Effector CD8-positive, alpha-beta T cell (primary cell): ENCODE results near the gene GNGT1.

Experiments used
- DNase-seq: peaks from one replicate; lab custom pipeline; 2025; lab: John Stamatoyannopoulos, UW
- total RNA-seq, 4 experiments: gene quantifications; one replicate each; lab custom pipeline; 2026; lab: John Stamatoyannopoulos, UW

Gene GNGT1
- total RNA-seq = 0 reads per million in 4 experiments

GRCh38 chr7:93906267-93906666 is at the start of gene GNGT1:
Gene GNGT1, plus strand, starts transcription at chr7:93906567. Its CDS starts 180 bp downstream, at chr7:93906747.
- DNase-seq = no peak

DNA sequence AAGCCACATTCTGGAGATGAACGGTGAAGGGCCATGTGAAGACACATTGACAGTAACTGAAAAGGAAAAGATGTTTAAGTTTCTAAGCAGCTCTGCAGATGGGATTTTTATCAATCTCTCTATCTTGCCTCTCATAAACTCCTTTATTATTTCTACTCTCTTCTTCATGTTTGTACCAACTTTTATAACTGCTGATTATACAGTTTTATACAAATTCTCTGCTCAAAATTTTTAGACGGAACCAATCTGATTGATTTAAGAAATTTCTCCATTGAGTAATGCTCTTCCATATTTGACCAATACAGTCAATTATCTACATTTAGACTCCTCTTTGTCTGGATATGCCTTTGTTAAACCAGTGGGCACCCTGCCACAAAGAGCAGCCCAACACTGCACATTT is 47.5 kb upstream of the GNGT1 start:
- DNase-seq = no peak

DNA sequence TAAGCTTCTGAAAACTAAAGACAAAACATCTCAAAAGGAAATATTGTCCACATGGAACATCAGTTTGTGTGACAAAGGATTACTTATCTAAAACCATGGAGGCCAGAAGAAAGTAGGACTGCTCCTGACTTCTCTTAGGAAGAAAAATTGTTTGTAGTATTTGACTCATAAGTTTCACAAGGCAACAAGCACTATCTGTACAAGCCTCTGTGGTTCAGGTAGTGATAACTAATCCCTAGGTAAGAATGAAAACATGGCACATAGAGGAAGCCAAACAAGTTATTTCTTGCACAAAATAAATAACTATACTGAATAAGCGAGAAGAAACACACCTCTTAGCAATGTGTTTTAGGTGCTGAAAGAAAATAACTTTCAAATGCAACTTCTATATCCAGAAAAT is 46.1 kb upstream of the GNGT1 start:
- DNase-seq = no peak

DNA sequence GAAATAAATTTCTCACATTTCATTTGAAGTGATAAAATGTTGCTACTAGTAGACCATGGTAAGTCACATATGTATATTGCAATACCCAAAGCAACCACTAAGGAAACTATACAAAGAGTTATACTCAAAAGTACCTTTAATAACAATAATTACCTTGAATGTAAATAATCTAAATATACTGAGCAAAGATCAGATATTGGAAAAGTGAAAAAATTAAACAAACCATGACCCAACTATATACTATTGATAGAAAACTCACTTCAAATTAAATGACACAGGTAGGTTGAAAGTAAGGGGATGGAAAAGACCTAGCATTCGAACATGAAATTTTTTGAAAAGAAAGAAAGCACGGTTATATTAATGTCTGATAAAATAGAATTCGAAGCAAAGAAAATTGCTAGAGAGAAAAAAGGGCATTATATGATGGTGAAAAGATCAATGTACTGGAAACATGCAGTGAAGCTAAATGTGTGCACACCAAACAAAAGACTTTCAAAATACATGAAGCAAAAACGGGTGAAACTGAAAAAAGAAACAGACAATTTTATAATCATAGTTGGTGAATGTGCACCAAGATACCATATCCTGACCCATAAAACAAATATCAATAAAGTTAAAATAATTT is 44.9 kb upstream of the GNGT1 start:
- no peak for DNase-seq

DNA sequence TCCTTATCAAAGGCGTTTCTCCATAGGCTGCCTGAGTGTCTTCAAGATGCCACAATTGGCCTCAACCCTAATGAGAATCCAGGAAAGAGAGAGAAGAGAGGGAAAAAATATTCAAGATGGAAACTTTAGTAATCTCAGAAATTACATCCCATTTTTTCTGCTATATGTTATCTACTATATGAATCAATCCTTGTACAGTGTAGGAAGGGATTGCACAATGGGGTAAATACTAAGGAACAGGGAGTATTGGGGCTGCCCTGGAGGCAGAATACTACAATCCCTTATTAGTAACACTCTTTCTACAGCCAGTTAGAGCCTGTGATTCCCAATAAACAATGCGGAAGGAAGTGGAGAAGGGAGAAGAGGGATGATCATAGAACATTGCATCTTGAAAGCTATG is 43.7 kb upstream of the GNGT1 start:
- no peak for DNase-seq

GRCh38 chr7:93866886-93867285 is 39.5 kb upstream of the GNGT1 start:
- DNase-seq = no peak

- DNase-seq = no peak
These were observed 32.3 kb upstream of the GNGT1 start for GRCh38 chr7:93873998-93874574.

GRCh38 chr7:93877742-93878141 is 28.6 kb upstream of the GNGT1 start:
- no peak for DNase-seq

GRCh38 chr7:93879356-93879755 is 27.0 kb upstream of the GNGT1 start:
- no peak for DNase-seq

- DNase-seq = no peak
These were observed 23.9 kb upstream of the GNGT1 start for GRCh38 chr7:93882468-93882867.

DNA sequence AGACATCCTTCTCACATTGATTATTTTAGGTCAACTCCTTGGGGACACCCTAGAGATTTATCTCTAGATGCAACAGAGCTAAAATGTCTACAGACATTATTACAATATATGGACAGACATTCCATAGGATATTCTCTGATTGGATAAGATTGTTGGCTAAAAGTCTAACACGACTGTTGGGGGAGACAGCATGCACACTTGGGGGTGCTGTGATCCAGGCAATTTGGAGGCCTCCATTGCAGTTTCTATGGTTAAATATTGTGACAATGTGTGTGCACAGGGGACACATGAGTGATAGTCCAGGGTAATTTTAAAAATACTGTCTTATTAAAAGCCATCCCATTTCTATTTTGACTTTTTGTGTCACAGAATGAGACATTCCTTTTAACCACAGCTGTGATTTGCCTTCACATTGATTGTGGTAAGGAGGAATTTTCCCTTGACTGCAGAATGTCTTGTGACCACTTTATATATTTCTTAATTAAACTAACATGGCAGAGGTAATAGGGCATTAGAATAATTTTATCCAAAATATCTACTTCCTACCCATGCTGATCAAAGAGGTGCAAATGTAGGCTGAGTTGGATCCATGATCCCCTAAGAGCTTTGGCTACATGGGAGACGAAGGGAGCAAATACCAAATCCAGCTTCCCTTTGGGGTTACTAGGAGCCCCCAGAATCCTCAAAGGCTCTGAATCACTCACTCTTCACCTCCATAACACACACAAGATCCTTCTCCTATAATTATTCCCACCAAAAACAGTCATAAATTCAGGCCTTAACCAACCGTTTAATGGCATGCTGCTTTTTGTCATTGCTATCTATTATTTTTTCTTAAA is 23.1 kb upstream of the GNGT1 start:
- DNase-seq = no peak

DNA sequence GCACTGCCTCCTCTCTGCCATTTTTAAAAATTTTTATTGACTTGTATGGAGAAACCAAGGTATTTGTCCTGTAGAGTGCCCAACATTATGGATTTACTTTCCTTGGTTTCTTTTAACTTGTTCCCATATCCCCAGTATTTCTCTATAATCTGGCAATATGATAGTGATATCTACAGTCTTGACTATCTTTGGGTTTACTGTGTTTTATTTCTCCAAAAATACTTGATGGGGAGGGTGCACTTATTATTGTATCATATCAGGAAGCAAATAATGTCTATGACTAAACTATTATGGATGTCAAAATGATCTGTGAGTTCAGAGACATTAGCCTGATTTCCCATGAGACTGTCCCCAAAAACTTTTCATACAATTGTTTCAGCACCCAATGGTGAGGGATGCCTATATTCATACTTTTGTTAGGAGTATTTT is 22.4 kb upstream of the GNGT1 start:
- no peak for DNase-seq

DNA sequence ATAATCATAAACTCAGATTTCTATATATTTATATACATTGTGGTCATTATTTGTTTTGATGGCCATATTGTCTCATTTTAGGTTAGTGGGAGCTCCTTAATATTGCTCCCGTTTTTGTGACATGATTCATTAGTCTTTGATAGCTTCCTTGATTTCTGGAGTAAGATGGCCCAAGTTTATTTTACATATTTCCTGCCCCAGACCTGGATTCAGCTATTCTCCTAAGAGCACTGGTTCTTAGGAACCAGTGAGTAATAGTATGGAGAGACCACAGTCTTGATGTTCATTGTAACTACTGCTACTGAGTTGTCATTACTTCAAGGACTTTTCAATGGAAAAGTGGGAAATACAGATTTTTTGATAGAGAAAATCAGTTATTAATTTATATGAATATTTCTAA is 21.8 kb upstream of the GNGT1 start:
- DNase-seq = no peak

DNA sequence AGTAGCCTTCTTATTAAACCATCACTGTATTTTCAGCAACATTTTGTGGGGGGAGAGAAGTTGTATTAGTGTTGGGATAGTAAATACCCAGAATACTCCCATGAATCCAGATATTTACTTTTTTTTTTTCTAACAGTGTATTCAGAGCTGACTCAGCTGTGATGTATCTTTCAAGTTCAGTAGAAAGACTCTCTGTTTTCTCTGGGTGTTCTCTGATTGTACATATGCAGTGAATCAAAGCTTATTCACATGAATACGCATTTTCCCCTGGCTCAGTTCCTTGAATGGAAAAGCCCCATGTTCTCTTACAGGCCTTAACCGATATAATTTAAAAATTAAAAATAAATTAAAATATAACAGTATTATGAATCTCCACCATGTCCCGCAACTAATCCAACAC is 17.1 kb upstream of the GNGT1 start:
- DNase-seq = no peak

DNA sequence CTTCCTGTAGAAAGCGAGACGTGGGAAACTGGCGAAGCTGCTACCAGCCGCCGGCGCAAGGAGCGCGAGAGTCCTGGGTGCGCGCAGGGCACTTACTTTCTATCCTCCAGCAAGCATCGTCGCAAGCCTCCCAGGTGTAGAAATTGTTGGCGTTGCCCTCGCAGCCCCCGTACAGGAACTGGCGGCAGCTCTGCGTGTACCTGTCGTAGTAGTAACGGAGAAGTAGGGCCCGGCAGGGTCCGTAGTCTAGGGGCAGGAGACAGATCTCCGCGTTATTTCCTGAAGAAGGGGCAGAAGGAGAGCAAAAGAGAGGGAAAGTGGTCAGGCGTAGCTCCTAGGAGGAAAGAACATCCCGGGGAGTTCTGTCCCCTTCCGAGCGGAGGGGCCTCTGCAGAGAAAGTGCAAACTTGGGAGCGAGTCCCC is 16.3 kb upstream of the GNGT1 start:
- DNase-seq = no peak

GRCh38 chr7:93890464-93891068 is 15.8 kb upstream of the GNGT1 start, which contains the start of gene TFPI2:
Gene TFPI2, minus strand, starts transcription at chr7:93890753. Its CDS starts 75 bp downstream, at chr7:93890678.
- no peak for DNase-seq

DNA sequence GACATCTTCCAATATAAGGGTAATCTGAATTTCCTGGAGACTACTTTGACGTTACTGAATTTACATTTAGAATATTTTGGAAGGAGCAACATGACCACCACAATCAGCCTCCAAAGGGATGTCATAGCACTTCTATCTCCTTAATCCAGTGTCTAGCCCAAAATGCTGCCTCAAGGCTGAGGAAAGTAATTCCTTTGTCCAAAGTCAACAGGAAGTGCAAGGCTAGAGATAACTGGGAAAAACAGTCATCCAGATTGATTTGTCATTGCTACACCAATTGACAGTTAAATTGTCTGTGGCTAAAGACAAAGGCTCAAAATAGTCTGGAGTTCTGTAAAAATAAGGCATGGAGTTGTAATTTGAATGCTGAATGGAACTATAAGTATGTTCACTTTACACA is 11.9 kb upstream of the GNGT1 start:
- DNase-seq = no peak

GRCh38 chr7:93894966-93895640 is 11.3 kb upstream of the GNGT1 start:
- DNase-seq = no peak

- DNase-seq = no peak
These were observed 10.3 kb upstream of the GNGT1 start for GRCh38 chr7:93895859-93896600.

- DNase-seq = no peak
These were observed 8.7 kb upstream of the GNGT1 start for GRCh38 chr7:93897680-93898079.

DNA sequence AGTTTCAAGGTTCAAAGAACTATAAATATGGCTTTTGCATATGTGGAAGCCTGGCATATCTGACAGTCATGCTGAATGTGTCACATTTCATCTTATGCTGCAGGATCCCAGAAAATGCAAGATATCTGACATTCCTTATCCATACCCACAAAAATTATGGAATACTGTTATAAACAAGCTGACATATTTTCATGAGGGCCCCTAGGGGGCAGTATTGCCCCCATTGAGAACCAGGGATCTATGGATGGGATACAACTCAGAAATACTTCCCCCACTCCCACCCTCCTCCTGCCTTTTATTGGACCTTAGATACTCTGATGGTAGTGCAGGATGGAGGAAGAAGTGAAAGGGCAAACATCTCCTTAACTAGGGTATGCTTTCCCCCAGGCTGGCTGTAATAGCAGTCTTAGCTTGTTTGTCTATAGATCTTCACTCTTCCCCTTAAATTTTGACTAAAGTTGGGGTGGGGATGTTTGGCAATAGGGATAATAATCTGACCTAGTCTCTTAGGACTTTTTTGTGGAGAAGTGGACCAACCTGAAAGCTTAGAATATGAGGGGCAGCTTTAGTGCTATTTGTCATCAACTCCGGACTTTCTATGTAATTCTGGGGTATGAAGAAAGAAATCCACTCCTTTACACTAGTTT is 3.5 kb upstream of the GNGT1 start:
- DNase-seq = no peak
